GM06990 (cell line): ENCODE data around the gene SWT1.
A peak's percentile ranks its signal among the peaks of the same experiment; 100 is the strongest.
"Not testable (repeated sequence)": the region's sequence is repeated elsewhere in the genome, so short reads cannot be mapped to it uniquely, and the experiment has no call there.

Source experiments
- DNase-seq: peaks from one replicate; pipeline ENCODE4 v3.0.0-alpha.2; 2011; ENCODE audit not compliant: insufficient read length; ENCODE audit errors: extremely low read depth
- H3K27me3 ChIP-seq: replicated peaks from 2 replicates; pipeline ENCODE4 v1.6.0; 2011; ENCODE audit warnings: low read length; ENCODE audit not compliant: control insufficient read depth, insufficient read depth
- H3K36me3 ChIP-seq: 2 replicates; pipeline ENCODE4 v1.5.1; 2011; ENCODE audit warnings: low read length; ENCODE audit not compliant: control insufficient read depth, insufficient read depth
- H3K4me3 ChIP-seq: replicated peaks from 2 replicates; pipeline ENCODE4 v1.5.1; 2011; ENCODE audit warnings: low read depth, mild to moderate bottlenecking, control low read depth, low read length
- TF ChIP-seq, protein P1 (sequence below): IDR thresholded peaks from 2 replicates; pipeline ENCODE4 v1.5.1; 2011; ENCODE audit warnings: low read length, control low read depth, mild to moderate bottlenecking, inconsistent platforms; ENCODE audit not compliant: insufficient read depth, poor library complexity, severe bottlenecking

The SWT1 gene

GRCh38 chr1:185318431-185319138, 161.6 kb downstream of the SWT1 start:
- TF ChIP-seq, protein P1, sequence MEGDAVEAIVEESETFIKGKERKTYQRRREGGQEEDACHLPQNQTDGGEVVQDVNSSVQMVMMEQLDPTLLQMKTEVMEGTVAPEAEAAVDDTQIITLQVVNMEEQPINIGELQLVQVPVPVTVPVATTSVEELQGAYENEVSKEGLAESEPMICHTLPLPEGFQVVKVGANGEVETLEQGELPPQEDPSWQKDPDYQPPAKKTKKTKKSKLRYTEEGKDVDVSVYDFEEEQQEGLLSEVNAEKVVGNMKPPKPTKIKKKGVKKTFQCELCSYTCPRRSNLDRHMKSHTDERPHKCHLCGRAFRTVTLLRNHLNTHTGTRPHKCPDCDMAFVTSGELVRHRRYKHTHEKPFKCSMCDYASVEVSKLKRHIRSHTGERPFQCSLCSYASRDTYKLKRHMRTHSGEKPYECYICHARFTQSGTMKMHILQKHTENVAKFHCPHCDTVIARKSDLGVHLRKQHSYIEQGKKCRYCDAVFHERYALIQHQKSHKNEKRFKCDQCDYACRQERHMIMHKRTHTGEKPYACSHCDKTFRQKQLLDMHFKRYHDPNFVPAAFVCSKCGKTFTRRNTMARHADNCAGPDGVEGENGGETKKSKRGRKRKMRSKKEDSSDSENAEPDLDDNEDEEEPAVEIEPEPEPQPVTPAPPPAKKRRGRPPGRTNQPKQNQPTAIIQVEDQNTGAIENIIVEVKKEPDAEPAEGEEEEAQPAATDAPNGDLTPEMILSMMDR: no peak
- H3K36me3 ChIP-seq: no peaks in the 10 kb centered on the region
- DNase-seq: no peak
- no peaks in the 10 kb centered on the region for H3K27me3 ChIP-seq
- peak overlapping the region; percentile 71 for H3K4me3 ChIP-seq

DNA sequence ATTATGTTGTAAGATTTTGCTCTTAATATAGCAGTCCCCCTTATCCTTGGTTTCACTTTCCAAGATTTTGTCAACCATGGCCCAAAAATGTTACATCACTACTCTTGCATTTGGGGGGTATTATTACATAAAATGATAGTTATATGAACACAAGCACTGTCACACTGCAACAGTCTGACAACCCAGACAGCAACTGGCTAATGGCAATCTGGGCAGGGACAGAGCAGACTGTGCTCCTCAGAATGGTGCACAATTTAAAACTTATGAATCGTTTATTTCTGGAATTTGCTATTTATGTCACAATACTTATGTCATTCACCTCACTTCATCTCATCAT, 162.1 kb downstream of the SWT1 start:
- Histone ChIP-seq H3K36me3 (no peaks in the 10 kb centered on the region), H3K27me3 (no peaks in the 10 kb centered on the region), H3K4me3 (no peak overlapping the region)
- no peak for DNase-seq
- TF ChIP-seq, protein P1: no peak

- not testable (repeated sequence) for DNase-seq, H3K4me3 ChIP-seq, H3K36me3 ChIP-seq, H3K27me3 ChIP-seq
Observed at GRCh38 chr1:185321104-185321503, 164.1 kb downstream of the SWT1 start.

GRCh38 chr1:185321653-185322221, 164.8 kb downstream of the SWT1 start:
- not testable (repeated sequence) for H3K36me3 ChIP-seq, H3K27me3 ChIP-seq, H3K4me3 ChIP-seq, DNase-seq

DNA sequence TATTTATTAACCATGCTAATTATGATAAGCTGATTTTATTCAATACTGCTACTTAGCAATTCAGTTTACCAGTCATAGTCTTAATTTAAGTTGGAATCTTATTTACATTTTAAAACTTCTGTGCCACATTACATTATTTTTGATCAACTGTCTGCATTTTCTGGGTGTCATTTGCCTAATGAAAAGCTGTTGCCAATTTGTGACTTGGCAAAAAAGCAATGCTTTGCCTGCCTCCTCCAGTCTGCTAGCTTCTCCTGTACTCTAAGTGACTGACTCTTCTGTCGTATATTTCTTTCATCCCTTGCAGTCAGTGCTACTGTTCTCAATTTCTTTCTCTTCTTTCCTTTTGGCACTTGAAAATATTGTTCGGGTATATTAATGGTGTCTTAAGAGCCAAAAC, 165.7 kb downstream of the SWT1 start:
- no peak for DNase-seq
- no peaks in the 10 kb centered on the region for H3K36me3 ChIP-seq
- no peaks in the 10 kb centered on the region for H3K27me3 ChIP-seq
- TF ChIP-seq, protein P1: no peak
- H3K4me3 ChIP-seq: no peak overlapping the region

GRCh38 chr1:185324118-185324517, 167.2 kb downstream of the SWT1 start:
- DNase-seq: no peak
- Histone ChIP-seq H3K27me3 (no peaks in the 10 kb centered on the region), H3K4me3 (no peak overlapping the region), H3K36me3 (no peaks in the 10 kb centered on the region)
- TF ChIP-seq, protein P1: no peak

GRCh38 chr1:185325413-185325812, 168.4 kb downstream of the SWT1 start:
- Histone ChIP-seq H3K36me3 (no peaks in the 10 kb centered on the region), H3K4me3 (no peak overlapping the region), H3K27me3 (no peaks in the 10 kb centered on the region)
- TF ChIP-seq, protein P1: no peak
- DNase-seq: no peak
